ENCODE measurements around the gene KLHL29.
"Not testable (repeated sequence)": the region's sequence is repeated elsewhere in the genome, so short reads cannot be mapped to it uniquely, and the experiment has no call there.

Gene KLHL29

GRCh38 chr2:23706613-23707078 lies 321.7 kb downstream of the KLHL29 start:
- DNase-seq: no peak

DNA sequence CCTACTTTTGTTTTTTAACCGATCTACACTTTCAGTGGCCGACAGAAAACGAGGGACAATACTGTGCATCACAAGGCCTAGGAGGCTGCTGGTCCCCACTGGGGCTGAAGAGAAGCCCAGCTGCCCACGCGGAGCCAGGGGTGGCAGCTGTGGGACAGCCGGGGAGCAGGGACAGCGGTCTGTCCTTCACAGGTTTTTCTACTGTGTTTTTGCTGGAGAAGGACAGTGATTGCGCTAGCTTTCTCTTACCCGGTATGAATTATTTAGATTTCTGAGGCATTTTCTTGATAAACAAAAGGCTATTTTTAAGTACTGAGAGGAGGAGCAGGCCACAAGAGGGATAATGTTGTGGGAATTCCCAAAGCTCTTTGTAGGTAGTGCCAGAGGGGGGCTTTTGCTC lies 322.1 kb downstream of the KLHL29 start:
- no peak for DNase-seq

DNA sequence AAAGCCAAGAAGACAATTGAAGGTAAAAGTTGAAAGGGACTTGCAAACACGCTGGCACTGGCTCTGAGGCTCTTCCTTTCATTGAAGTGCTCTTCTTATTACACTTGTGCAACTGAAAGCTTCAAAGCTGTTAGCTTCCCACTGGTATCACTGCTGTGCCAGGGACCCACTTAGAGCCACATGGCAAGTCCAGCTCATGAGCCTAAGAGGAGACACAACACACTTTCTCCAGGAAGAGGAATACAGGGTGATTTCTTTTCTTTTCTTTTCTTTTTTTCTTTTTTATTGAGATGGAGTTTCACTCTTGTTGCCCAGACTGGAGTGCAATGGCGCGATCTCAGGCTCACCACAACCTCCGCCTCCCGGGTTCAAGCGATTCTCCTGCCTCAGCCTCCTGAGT lies 323.8 kb downstream of the KLHL29 start:
- no peak for DNase-seq

DNA sequence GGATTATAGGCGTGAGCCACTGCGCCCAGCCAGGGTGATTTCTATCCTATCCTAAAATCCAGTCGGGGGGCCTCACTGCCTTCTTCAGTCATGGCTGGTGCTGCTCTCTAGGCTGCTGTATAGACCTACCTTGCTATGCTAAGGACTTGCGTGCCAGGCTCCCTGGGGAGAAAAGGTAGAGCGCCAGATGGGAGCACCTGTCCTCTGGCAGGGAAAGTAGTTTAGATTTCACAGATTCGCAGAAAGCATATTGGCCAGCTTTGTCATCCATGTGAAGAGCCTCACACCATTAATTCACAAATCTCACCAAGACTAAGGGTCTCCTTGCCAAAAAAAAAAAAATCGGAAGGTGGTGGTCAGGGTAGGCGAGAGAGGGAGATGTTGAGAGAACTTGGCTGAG lies 324.3 kb downstream of the KLHL29 start:
- no peak for DNase-seq

DNA sequence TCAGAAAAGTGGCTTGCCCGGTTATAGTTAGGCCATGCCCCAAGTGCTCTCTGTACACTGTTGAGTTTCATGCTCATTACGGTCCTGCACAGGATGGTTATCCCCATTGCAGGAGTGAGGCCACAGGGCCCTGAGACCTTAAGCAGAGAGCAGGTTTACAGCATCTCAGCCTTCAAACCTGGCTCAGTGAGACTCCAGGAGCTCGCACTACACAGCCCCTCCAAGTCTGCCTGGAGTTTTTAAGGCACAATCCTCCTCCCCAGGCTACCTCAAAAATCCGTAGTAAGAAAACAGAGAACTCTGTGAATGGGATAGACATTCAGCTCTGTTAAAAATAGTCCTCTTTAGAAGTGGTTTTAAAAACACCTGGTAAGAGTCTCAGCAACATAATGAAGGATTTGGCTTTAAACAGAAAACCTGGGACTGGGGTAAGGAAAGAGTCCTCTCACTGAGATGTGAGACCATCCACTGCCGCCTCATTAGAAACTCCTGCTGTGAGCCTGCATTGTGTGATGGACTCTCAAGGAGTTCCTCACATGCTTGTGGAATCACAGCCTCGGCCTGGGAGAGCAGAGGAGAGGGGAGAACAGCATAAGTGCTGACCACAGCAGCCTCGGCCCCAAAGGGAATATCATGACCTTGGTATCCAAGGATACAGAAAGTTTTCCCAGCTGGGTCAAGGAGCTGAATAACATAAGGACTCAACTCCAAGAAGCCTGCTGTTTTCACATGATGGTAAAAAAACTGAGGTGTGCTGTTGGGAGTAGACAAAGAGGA lies 327.2 kb downstream of the KLHL29 start:
- DNase-seq: no peak

DNA sequence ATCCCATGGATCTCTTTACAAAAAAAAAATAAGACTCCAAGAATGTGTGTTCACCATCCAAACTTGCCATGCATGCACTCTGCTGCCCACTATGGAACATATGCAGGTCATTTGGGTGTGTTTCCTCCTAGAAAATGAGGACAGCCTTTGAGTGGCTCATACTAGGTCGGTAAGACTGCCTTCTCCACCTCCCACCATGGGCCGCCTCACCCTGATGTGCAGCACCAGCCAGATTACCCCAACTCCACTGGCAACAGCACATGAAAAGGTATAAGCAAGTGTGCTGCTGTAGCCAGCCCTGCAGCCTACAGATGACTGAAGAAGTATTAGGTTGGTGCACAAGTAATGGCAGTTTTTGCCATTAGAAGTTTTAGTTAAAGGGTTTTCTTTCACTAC lies 327.8 kb downstream of the KLHL29 start:
- no peak for DNase-seq

- peak; percentile 55 for DNase-seq
These were observed 328.4 kb downstream of the KLHL29 start for GRCh38 chr2:23713351-23713750.

GRCh38 chr2:23718931-23719700 lies 334.1 kb downstream of the KLHL29 start:
- no peak for DNase-seq

DNA sequence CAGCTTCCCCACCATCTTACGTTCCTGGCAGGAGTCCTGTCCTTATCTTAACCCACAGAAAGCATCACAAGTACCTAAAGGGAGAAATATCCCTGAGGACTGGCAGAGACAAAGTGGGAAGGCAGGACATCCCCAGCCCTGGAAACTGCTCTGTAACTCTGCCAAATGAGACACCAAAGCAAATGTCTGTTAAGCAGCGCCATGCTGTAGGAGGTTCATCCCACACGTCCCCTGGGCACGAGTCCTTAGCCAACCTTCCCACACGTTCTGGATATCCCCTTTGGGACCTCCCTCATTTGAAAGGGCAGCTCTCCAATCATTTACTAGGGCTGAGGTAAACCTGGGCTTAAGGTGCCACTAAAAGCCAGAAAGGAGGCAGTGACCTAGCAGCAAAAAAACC lies 334.7 kb downstream of the KLHL29 start:
- DNase-seq: no peak

- DNase-seq: no peak
These were observed 335.9 kb downstream of the KLHL29 start for GRCh38 chr2:23720705-23721453.

DNA sequence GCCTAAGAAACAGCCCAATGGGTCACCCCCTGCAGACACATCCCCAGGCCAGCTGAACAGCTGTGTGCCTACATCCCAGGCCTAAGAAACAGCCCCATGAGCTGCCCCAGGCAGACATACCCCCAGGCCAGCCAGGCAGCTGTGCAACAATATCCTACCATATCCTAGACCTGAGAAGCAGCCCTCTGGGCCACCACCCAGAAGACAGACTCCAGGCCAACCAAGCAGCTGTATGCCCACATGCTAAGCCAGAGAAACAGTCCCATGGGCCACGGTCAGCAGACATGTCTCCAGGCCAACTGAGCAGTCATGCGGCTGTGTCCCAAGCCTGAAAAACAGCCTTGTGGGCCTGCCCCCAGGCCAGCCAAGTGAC lies 336.5 kb downstream of the KLHL29 start:
- DNase-seq: no peak

DNA sequence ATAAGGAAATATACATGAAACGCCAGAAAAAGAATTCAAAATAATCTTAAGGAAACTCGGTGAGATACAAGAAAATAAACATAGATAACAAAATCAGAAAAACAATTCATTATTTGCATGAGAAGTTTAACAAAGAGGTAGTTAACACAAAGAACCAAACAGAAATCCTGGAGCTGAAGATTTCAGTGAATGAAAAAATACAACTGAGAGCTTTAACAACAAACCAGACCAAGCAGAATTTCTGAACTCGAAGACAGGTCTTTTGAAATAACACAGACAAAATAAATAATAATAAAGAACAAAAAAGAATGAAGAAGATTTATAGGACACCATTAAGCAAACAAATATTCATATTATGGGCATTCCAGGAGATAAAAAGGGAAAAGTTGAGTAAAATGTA lies 337.3 kb downstream of the KLHL29 start:
- no peak for DNase-seq

DNA sequence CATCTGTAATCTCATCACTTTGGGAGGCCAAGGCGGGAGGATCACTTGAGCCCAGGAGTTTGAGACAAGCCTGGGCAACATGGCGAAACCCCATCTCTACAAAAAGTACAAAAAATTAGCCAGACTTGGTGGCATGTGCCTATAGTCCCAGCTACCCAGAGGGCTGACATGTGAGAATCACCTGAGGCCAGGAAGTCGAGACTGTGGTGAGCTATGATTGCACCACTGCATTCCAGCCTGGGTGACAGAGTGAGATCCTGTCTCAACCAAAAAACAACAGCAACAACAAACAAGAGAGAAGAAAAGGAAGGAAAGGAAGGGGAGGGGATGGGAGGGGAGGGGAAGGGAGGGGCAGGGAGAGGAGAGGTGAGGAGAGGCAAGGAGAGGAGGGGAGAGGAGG lies 338.1 kb downstream of the KLHL29 start:
- DNase-seq: not testable (repeated sequence)

DNA sequence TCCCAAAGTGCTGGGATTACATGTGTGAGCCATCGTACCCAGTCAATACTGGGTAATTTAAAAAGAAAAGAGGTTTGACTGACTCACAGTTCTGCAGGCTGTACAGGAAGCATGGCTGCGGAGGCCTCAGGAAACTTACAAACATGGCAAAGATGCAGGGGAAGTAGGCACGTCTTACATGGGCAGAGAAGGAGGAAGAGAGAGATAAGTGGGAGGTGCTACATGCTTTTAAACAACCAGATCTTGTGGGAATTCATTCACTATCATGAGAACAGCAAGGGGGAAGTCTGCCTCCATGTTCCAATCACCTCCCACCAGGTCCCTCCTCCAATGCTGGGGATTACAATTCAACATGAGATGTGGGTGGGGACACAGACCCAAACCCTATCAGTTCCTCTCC lies 349.4 kb downstream of the KLHL29 start:
- DNase-seq: peak; percentile 22

DNA sequence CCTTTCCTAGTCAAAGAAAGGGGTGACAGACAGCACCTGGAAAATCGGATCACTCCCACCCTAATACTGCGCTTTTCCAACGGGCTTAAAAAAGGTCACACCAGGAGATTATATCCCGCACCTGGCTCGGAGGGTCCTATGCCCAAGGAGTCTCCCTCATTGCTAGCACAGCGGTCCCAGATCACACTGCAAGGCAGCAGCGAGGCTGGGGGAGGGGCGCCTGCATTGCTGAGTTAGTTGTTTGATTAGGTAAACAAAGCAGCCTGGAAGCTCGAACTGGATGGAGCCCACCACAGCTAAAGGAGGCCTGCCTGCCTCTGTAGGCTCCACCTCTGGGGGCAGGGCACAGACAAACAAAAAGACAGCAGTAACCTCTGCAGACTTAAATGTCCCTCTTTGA lies 351.8 kb downstream of the KLHL29 start:
- DNase-seq: not testable (repeated sequence)

DNA sequence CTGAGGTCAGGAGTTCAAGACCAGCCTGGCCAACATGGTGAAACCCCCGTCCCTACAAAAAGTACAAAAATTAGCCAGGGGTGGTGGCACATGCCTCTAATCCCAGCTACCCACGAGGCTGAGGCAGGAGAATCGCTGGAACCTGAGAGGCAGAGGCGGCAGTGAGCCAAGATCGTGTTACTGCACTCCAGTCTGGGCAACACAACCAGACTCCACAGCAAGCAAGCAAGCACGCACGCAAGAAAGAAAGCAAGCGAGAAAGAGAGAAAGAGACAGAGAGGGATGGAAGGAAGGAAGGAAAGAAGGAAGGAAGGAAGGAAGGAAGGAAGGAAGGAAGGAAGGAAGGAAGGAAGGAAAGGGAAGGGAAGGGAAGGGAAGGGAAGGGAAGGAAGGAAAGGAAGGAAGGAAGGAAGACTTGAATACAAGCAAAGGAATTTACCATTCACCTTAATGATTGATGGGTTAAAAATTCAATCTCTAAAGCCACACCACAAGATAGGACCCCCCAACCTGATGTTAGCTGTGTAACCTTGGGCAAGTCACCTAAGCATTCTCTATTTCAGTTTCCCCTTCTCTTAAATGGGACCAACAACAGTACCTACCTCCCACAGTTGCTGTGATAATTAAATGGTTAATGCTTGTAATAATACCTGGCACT lies 360.2 kb downstream of the KLHL29 start:
- no peak for DNase-seq

DNA sequence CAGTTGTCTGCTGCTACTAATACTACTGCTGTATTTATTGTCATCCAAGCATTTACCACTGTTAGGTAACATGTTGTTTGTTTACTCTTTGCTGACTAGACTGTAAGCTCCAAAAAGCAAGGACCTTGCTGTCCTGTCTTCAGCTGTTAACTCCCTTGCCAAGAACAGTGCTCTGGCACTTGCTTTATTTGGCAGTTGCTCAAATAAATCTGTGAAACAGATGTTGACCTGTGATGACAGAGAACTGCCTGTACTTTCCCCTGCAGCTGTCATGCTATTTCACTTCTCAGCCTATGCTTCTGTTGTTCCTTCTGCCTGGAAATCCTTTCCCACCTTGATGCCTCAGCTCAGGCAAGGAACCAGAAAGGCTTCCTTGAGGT lies 360.7 kb downstream of the KLHL29 start:
- peak; percentile 27 for DNase-seq

GRCh38 chr2:23746141-23746863 lies 361.3 kb downstream of the KLHL29 start:
- no peak for DNase-seq

- DNase-seq: no peak
These were observed 366.8 kb downstream of the KLHL29 start for GRCh38 chr2:23751747-23752265.

DNA sequence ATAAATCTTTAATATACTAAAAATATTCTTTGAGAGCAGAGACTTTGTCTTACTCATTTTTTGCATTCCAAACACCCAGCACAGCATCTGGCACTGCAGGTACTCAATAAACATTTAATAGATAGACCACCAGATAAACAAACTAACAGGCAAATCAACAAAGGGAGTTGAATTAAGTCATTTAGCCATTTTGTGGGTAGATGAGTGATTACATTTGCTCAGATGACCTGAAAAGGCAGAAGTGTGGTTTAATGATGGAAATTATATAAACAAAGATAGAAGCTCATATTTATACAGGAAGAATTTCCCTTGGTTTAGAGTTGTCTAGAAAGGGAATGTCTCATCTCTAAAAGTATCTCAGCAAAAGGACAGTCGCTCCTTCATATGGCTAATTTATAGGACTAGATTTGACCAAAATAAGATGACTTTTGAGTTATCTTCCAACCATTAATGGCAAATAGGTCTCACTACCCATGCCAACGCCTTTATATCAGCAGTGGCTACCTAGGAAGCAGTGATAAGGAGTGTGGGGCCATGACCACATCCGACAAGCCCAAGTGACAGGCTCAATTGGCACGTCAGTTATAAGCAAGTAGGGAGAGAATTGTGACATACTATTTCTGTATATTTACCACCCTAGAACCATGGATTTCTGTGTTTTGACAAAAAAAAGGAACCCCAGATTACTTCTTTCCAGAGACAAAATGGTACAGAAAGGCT lies 368.5 kb downstream of the KLHL29 start:
- peak; percentile 59 for DNase-seq

DNA sequence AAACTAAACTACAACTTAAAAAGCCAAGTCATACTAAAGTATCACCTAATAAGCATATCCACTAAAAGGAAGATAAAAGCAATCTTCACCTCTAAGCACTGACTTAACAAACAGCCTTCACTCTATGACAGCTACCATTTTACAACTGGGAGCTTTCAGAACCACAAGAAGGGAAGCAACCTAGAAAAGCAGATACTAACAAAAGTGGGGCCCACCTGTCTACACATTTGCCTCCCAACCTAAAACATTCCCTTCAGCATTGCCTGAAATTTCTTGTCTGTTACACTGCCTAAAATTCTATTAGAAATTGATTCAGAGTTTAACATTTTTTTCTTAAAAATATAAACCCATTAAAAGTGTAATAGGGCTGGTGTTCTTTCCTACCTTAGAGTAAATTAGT lies 370.0 kb downstream of the KLHL29 start:
- no peak for DNase-seq
